K562 (cell line): ENCODE results near the gene C22orf39. TPM values are rescaled to one million over a fixed set of nuclear protein-coding genes. Genes with fewer than 3 reads are reported as not detected.

ENCODE experiments used
- ATAC-seq: fragments of 200-7000 bp; cut with Tn5 transposase; 3 replicates; pipeline ENCODE4 v1.9.1; 2020; ENCODE audit warnings: moderate library complexity
- BruUV-seq: library from RNA; stranded (reverse); fragments of 400-500 nt; replicated peaks from 2 replicates; lab custom pipeline; 2021; lab: Mats Ljungman, UMichigan
- CTCF ChIA-PET: fragments of 300-600 bp; formaldehyde crosslinking; extraction: SDS; loops from one replicate; lab custom pipeline; 2021; ENCODE audit warnings: low intra/inter-chr PET ratio; lab: Yijun Ruan, JAX
- POLR2A ChIA-PET: fragments of 300-600, 350-650 bp; sonication (Branson Sonifier 250); formaldehyde crosslinking; extraction: SDS; loops from one replicate; lab custom pipeline; 2021; ENCODE audit warnings: antibody characterized with exemption, inconsistent platforms; lab: Yijun Ruan, JAX
- DNase-seq, 4 experiments: peaks; one replicate each; pipeline versions ENCODE4 v3.0.0 to v3.0.0-alpha.2; 2011 to 2018; ENCODE audit warnings: low spot score in 3 of 4, mixed read lengths in 3 of 4; ENCODE audit errors: extremely low read depth in 1 of 4
- FAIRE-seq: peaks from 2 replicates; lab custom pipeline; 2011; peaks lifted over from hg19 to GRCh38; lab: Jason Lieb, UNC
- H2AFZ ChIP-seq: 2 replicates; pipeline ENCODE4 v1.6.0; 2011; ENCODE audit warnings: low read depth, low read length, control low read depth, inconsistent platforms
- H3K27ac ChIP-seq: fragments of 200-600 bp; 3 replicates; pipeline ENCODE4 v1.8.0; 2011; ENCODE audit warnings: low read depth, mild to moderate bottlenecking, control low read depth, inconsistent platforms, low read length, moderate library complexity, mixed read lengths; ENCODE audit errors: extremely low read depth
- H3K27me3 ChIP-seq, 2 experiments: fragments of 300-600 bp in 1 of 2; 2 replicates in 1 of 2; 3 replicates in 1 of 2; pipeline versions ENCODE4 v1.6.0 to v1.8.0; 2011; ENCODE audit warnings: inconsistent platforms in 2 of 2, low read length in 2 of 2, mild to moderate bottlenecking in 1 of 2, mixed read lengths in 1 of 2, moderate library complexity in 1 of 2; ENCODE audit not compliant: control insufficient read depth in 2 of 2, insufficient read depth in 2 of 2
- H3K36me3 ChIP-seq: fragments of 300-600 bp; 3 replicates; pipeline ENCODE4 v1.8.0; 2011; ENCODE audit warnings: mild to moderate bottlenecking, low read length, inconsistent platforms; ENCODE audit not compliant: control insufficient read depth, insufficient read depth
- H3K4me1 ChIP-seq, 2 experiments: fragments of 200-600 bp in 1 of 2; replicated peaks in 1 of 2; 2 replicates in 1 of 2; 3 replicates in 1 of 2; pipeline versions ENCODE4 v1.5.1 to v1.8.0; 2011; ENCODE audit warnings: inconsistent platforms in 2 of 2, low read length in 2 of 2, mild to moderate bottlenecking in 1 of 2, mixed read lengths in 1 of 2, moderate library complexity in 1 of 2; ENCODE audit not compliant: control insufficient read depth in 2 of 2, insufficient read depth in 2 of 2
- H3K4me2 ChIP-seq: 2 replicates; pipeline ENCODE4 v1.6.1; 2011; ENCODE audit warnings: low read length, control low read depth, inconsistent platforms, mixed read lengths; ENCODE audit not compliant: insufficient read depth
- H3K4me3 ChIP-seq: fragments of 200-600 bp; sonication (generic), shearing (Covaris generic); 2 replicates; pipeline ENCODE4 v1.5.1; 2016; ENCODE audit warnings: control low read depth, inconsistent platforms
- H3K79me2 ChIP-seq: fragments of 200-600 bp; 3 replicates; pipeline ENCODE4 v1.8.0; 2011; ENCODE audit warnings: low read length, inconsistent platforms; ENCODE audit not compliant: control insufficient read depth, insufficient read depth
- H3K9ac ChIP-seq, 2 experiments: 2 replicates each; pipeline versions ENCODE4 v1.6.0 to v1.6.1; 2011; ENCODE audit warnings: low read depth in 2 of 2, low read length in 2 of 2, control low read depth in 1 of 2, inconsistent platforms in 1 of 2, mild to moderate bottlenecking in 1 of 2, mixed read lengths in 1 of 2; ENCODE audit not compliant: insufficient read depth in 1 of 2
- H3K9me1 ChIP-seq: one replicate; pipeline ENCODE4 v1.6.0; 2011; ENCODE audit warnings: inconsistent platforms, mild to moderate bottlenecking, low read length, moderate library complexity; ENCODE audit not compliant: control insufficient read depth, insufficient read depth
- H3K9me3 ChIP-seq: replicated peaks from 2 replicates; pipeline ENCODE4 v1.5.1; 2011; ENCODE audit warnings: low read depth, low read length, inconsistent platforms; ENCODE audit not compliant: control insufficient read depth, insufficient read depth
- H4K20me1 ChIP-seq: replicated peaks from 2 replicates; pipeline ENCODE4 v1.6.1; 2011; ENCODE audit warnings: low read length, inconsistent platforms, mixed read lengths; ENCODE audit not compliant: control insufficient read depth, insufficient read depth
- ARID3B ChIP-seq: fragments of 250-450 bp; sonication (Bioruptor Pico); IDR thresholded peaks from 2 replicates; pipeline ENCODE4 v1.4.0; 2020; ENCODE audit warnings: borderline replicate concordance
- FOXO4 ChIP-seq: fragments of 450-650 bp; formaldehyde crosslinking; IDR thresholded peaks from 2 replicates; pipeline ENCODE4 v1.4.0; 2020; ENCODE audit warnings: mild to moderate bottlenecking, moderate library complexity
- MTF1 ChIP-seq: fragments of 250-450 bp; sonication (Bioruptor Pico); IDR thresholded peaks from 2 replicates; pipeline ENCODE4 v1.9.0; 2021; ENCODE audit warnings: moderate library complexity, mild to moderate bottlenecking, inconsistent platforms, borderline replicate concordance
- NR4A1 ChIP-seq, 2 experiments: fragments of 250-450 bp in 1 of 2; fragments of 450-650 bp in 1 of 2; sonication (Bioruptor Pico) in 1 of 2; IDR thresholded peaks; 2 replicates each; pipeline versions ENCODE4 v1.4.0 to v1.6.1; 2016 to 2020; ENCODE audit warnings: mild to moderate bottlenecking in 2 of 2, missing compliant biosample characterization in 1 of 2, missing genetic modification characterization in 1 of 2, moderate library complexity in 1 of 2
- PML ChIP-seq: IDR thresholded peaks from 2 replicates; pipeline ENCODE4 v1.6.1; 2012; ENCODE audit warnings: low read length, inconsistent platforms
- TAF1 ChIP-seq: IDR thresholded peaks from 2 replicates; pipeline ENCODE4 v1.6.1; 2011; ENCODE audit warnings: mild to moderate bottlenecking, low read length, moderate library complexity; ENCODE audit not compliant: insufficient read depth, control insufficient read depth, severe bottlenecking; ENCODE audit errors: extremely low read depth
- ZBTB1 ChIP-seq: sonication (generic); formaldehyde crosslinking; IDR thresholded peaks from 2 replicates; pipeline ENCODE4 v1.8.1; 2023; ENCODE audit warnings: missing genetic modification reagents, low read depth, mild to moderate bottlenecking, borderline replicate concordance
- ZNF586 ChIP-seq: fragments of 450-650 bp; formaldehyde crosslinking; conservative IDR thresholded peaks from 2 replicates; pipeline ENCODE4 v1.4.0; 2020; ENCODE audit warnings: mild to moderate bottlenecking, moderate library complexity
- ZNF707 ChIP-seq: fragments of 250-450 bp; sonication (Bioruptor Pico); conservative IDR thresholded peaks from 2 replicates; pipeline ENCODE4 v1.8.0; 2022; ENCODE audit warnings: inconsistent platforms, mild to moderate bottlenecking, moderate library complexity
- WGBS: fragments of 100-300 bp; shearing (Covaris generic); methylation state at CpG from one replicate; pipeline ENCODE4 v1.1.6; 2016; ENCODE audit warnings: low coverage, mixed read lengths; ENCODE audit not compliant: insufficient coverage; ENCODE audit errors: missing lambda C conversion rate; 5-methylcytosine and 5-hydroxymethylcytosine counted together
- in situ Hi-C: fragments of 300-500 bp; cut with MboI; formaldehyde crosslinking; loops from 4 replicates; pipeline ENCODE4 v1.15.0; 2018; ENCODE audit warnings: inconsistent platforms, mixed read lengths
- intact Hi-C: fragments of 100-400 bp; cut with micrococcal nuclease; formaldehyde crosslinking; loops from 2 replicates; pipeline ENCODE4 v1.14.2; 2022
- polyA plus RNA-seq, 8 experiments: library from polyadenylated mRNA; depleted of rRNA in 4 of 8; stranded (reverse) in 5 of 8; unstranded in 3 of 8; fragments of >200 nt; fragmentation: Nextera tagmentation in 2 of 8; fragmentation: Illumina TruSeq in 1 of 8; extraction: Ambion mirVana in 2 of 8; extraction: Trizol in 1 of 8; gene quantifications; 2 replicates each; pipeline versions ENCODE4 v1.2.1 to v1.2.3, GENCODE V29; 2011 to 2014; ENCODE audit warnings: inconsistent platforms in 1 of 8, missing spikeins in 1 of 8
- total RNA-seq, 7 experiments: library from RNA; depleted of rRNA in 6 of 7; stranded (reverse); fragments of >200 nt in 6 of 7; fragmentation: Illumina TruSeq in 2 of 7; extraction: Trizol in 2 of 7; gene quantifications; 2 replicates each; pipeline versions ENCODE4 v1.2.1 to v1.2.3, GENCODE V29; 2011 to 2021; ENCODE audit warnings: low replicate concordance in 1 of 7

Gene C22orf39
- total and polyA plus RNA-seq, 9 of the 15 experiments (the other 6 are each of a cell fraction or from before 2014, with no cell fraction given), result 20.4 to 139 (median 66.8) TPM

GRCh38 chr22:19434401-19434800 is 13.1 kb downstream of the C22orf39 start:
- intact Hi-C loops (loop anchor here (5.0 kb wide), 2 partner anchors 132 to 312 kb away; partner anchors contain the start of gene DGCR2), in situ Hi-C loops (no loop called here)
- Histone ChIP-seq H4K20me1 (peaks cover 17% of the 10 kb centered on the region), H2AFZ (no peak overlapping the region), H3K27ac (no peak overlapping the region), H3K4me1 (peaks cover 16 to 31% of the 10 kb centered on the region in 2 experiments), H3K36me3 (peaks cover 53% of the 10 kb centered on the region), H3K4me2 (no peak overlapping the region), H3K79me2 (peaks cover 45% of the 10 kb centered on the region), H3K9ac (no peak overlapping the region), H3K9me3 (no peaks in the 10 kb centered on the region), H3K27me3 (no peaks in the 10 kb centered on the region), H3K4me3 (no peak overlapping the region), H3K9me1 (no peaks in the 10 kb centered on the region)
- DNase-seq (peak in 1 of 4 experiments; percentile 36), ATAC-seq (no peak), FAIRE-seq (no peak)
- ChIA-PET POLR2A (interaction anchor here (0.7 to 11.9 kb wide), 16 partner anchors 7 to 267 kb away, joined by 3 to 284 read pairs (median 5); partner anchors contain the start of genes C22orf39 and CDC45), CTCF (no interaction called here)
- BruUV-seq, result no TSS peak
- 0 out of 2 replicates have a peak, but pooled peaks have one; percentile 27 for TF ChIP-seq FOXO4 (CRISPR knock-in tag)
- TF ChIP-seq NR4A1 (CRISPR knock-in tag; IDR thresholded peaks at IDR 0.05), result 0 out of 2 replicates have a peak, but pooled peaks have one; percentile 33
- no peak for TF ChIP-seq NR4A1 (tag; IDR thresholded peaks at IDR 0.05)
- 0 out of 2 replicates have a peak, but pooled peaks have one; percentile 6 for TF ChIP-seq PML
- TF ChIP-seq ARID3B (CRISPR knock-in tag), result 0 out of 2 replicates have a peak, but pooled peaks have one; percentile 32
- no peak for TF ChIP-seq ZBTB1 (CRISPR knock-in tag)
- TF ChIP-seq ZNF586, result no peak
- TF ChIP-seq MTF1 (CRISPR knock-in tag), result 0 out of 2 replicates have a peak, but pooled peaks have one; percentile 21
- 0 out of 2 replicates have a peak, but pooled peaks have one; percentile 3 for TF ChIP-seq ZNF707
- TF ChIP-seq TAF1, result no peak
- 92% methylated on average over 7 of the region's 7 CpGs for WGBS
